H1 (cell line): Measurements from ENCODE around the gene CTIF.

ENCODE experiments used
- BCL11A ChIP-seq, 2 experiments: IDR thresholded peaks; one replicate each; pipeline ENCODE4 v1.6.1; 2011; ENCODE audit warnings: low read depth in 2 of 2, low read length in 2 of 2, mild to moderate bottlenecking in 2 of 2
- CREB1 ChIP-seq: IDR thresholded peaks from 2 replicates; pipeline ENCODE4 v1.6.1; 2012; ENCODE audit warnings: inconsistent platforms
- CTCF ChIP-seq, 3 experiments: IDR thresholded peaks; 1 replicate in 2 of 3; 2 replicates in 1 of 3; pipeline versions ENCODE4 v1.5.1 to v1.6.1; 2011; ENCODE audit warnings: low read length in 3 of 3, mild to moderate bottlenecking in 3 of 3, inconsistent platforms in 2 of 3, low read depth in 1 of 3, moderate library complexity in 1 of 3; ENCODE audit not compliant: insufficient read depth in 1 of 3; ENCODE audit errors: control extremely low read depth in 1 of 3
- EP300 ChIP-seq, 2 experiments: IDR thresholded peaks; 1 replicate in 1 of 2; 2 replicates in 1 of 2; pipeline ENCODE4 v1.6.1; 2011 to 2012; ENCODE audit warnings: low read depth in 2 of 2, low read length in 2 of 2, mild to moderate bottlenecking in 2 of 2, borderline replicate concordance in 1 of 2, inconsistent platforms in 1 of 2, moderate library complexity in 1 of 2
- FOSL1 ChIP-seq: IDR thresholded peaks from 2 replicates; pipeline ENCODE4 v1.6.1; 2011; ENCODE audit warnings: mild to moderate bottlenecking, low read depth, low read length, moderate library complexity; ENCODE audit not compliant: insufficient read depth
- KDM1A ChIP-seq: fragments of 200-600, 300-600 bp; sonication (generic); IDR thresholded peaks from 2 replicates; pipeline ENCODE4 v1.7.1; 2016; ENCODE audit warnings: mild to moderate bottlenecking, low read length, borderline replicate concordance
- NRF1 ChIP-seq: IDR thresholded peaks from 2 replicates; pipeline ENCODE4 v1.6.1; 2011; ENCODE audit warnings: mild to moderate bottlenecking, low read depth, low read length, improper control_type of control experiment
- POLR2AphosphoS5 ChIP-seq: IDR thresholded peaks from 2 replicates; pipeline ENCODE4 v1.6.1; 2011; ENCODE audit warnings: low read depth, low read length
- RBBP5 ChIP-seq: IDR thresholded peaks from 2 replicates; pipeline ENCODE4 v1.7.1; 2012; ENCODE audit warnings: low read depth, mild to moderate bottlenecking, inconsistent platforms, low read length, moderate library complexity, borderline replicate concordance
- RFX5 ChIP-seq: IDR thresholded peaks from 2 replicates; pipeline ENCODE4 v1.6.1; 2011; ENCODE audit warnings: low read depth, low read length, improper control_type of control experiment, borderline replicate concordance
- ZNF274 ChIP-seq: IDR thresholded peaks from 2 replicates; pipeline ENCODE4 v1.7.0; 2012; ENCODE audit warnings: low read length, borderline replicate concordance; ENCODE audit errors: extremely low read depth
- TF ChIP-seq, protein P1 (sequence below): IDR thresholded peaks from 2 replicates; pipeline ENCODE4 v1.6.1; 2012; ENCODE audit warnings: inconsistent platforms

GRCh38 chr18:48813321-48813720 is 274.5 kb downstream of the CTIF start:
- TF ChIP-seq POLR2AphosphoS5: no peak
- TF ChIP-seq CREB1: no peak
- TF ChIP-seq CTCF (IDR thresholded peaks at IDR 0.05; ENCODE audit: control extremely low read depth in 1 of 3, insufficient read depth in 1 of 3, low read depth in 1 of 3, low read length in 3 of 3): no peak
- no peak for TF ChIP-seq BCL11A (IDR thresholded peaks at IDR 0.05; ENCODE audit: low read depth in 2 of 2, low read length in 2 of 2)
- TF ChIP-seq KDM1A: no peak
- no peak for TF ChIP-seq EP300 (IDR thresholded peaks at IDR 0.05; ENCODE audit: borderline replicate concordance in 1 of 2, low read depth in 2 of 2, low read length in 2 of 2)
- TF ChIP-seq RFX5: no peak
- TF ChIP-seq ZNF274: no peak
- TF ChIP-seq RBBP5: no peak
- TF ChIP-seq NRF1: no peak
- TF ChIP-seq, protein P1, sequence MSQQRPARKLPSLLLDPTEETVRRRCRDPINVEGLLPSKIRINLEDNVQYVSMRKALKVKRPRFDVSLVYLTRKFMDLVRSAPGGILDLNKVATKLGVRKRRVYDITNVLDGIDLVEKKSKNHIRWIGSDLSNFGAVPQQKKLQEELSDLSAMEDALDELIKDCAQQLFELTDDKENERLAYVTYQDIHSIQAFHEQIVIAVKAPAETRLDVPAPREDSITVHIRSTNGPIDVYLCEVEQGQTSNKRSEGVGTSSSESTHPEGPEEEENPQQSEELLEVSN: no peak
- no peak for TF ChIP-seq FOSL1
